Measurements from ENCODE around the gene AHNAK2.

DNA sequence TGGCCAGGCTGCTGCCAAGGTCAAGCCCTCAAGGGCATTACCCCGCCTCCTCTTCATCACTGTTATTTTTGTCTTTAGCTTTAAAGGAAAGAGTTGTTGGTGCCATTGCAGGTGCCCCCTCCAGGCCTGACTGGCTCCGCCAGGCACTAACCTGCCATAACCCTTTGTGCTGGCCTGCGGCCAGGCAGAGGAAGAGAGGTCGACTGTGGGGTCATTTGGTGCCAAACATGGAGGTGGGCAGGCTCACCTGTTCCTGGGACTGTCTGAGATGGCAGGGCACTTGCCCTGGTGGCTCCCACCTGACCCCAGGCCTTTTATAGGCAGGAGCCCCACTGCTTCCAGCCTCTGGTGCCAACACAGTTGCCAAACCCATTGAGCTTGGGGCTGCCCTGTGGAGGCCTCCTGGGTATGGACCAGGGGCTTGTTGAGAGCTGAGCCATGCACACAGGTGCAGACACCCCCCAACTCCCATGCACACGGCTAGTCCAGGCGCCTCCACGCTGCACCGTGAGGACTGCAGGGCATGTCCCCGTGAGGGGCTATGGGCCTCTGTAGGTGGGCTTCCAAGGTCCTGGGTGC, 82.9 kb downstream of the AHNAK2 start:
- TF ChIP-seq, protein P1, sequence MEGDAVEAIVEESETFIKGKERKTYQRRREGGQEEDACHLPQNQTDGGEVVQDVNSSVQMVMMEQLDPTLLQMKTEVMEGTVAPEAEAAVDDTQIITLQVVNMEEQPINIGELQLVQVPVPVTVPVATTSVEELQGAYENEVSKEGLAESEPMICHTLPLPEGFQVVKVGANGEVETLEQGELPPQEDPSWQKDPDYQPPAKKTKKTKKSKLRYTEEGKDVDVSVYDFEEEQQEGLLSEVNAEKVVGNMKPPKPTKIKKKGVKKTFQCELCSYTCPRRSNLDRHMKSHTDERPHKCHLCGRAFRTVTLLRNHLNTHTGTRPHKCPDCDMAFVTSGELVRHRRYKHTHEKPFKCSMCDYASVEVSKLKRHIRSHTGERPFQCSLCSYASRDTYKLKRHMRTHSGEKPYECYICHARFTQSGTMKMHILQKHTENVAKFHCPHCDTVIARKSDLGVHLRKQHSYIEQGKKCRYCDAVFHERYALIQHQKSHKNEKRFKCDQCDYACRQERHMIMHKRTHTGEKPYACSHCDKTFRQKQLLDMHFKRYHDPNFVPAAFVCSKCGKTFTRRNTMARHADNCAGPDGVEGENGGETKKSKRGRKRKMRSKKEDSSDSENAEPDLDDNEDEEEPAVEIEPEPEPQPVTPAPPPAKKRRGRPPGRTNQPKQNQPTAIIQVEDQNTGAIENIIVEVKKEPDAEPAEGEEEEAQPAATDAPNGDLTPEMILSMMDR (IDR thresholded peaks at IDR 0.05) = no peak
- no peak for TF ChIP-seq POLR2A (IDR thresholded peaks at IDR 0.05)

All from Peyer's patch (tissue), 4 donors.